ENCODE measurements around the gene IER5.

GRCh38 chr1:181079920-181080319, 8.6 kb upstream of the IER5 start:
- TF ChIP-seq CTCF (IDR thresholded peaks at IDR 0.05) (no peak), SIN3A (IDR thresholded peaks at IDR 0.05; ENCODE audit: borderline replicate concordance, insufficient read depth, low read depth, low read length) (no peak), REST (IDR thresholded peaks at IDR 0.05; ENCODE audit: insufficient read depth in 1 of 2, low read depth in 2 of 2, low read length in 1 of 2) (no peak)
